Activated CD8-positive, alpha-beta memory T cell treated with anti-CD3 and anti-CD28 coated beads for 24 hours (primary cell): Measurements from ENCODE around the gene HERC3.

Experiments used
- DNase-seq: peaks from one replicate; pipeline ENCODE4 v3.0.0-alpha.2; 2020

HERC3 gene

GRCh38 chr4:88661739-88662138 lies 69.5 kb downstream of the HERC3 start:
- DNase-seq, result no peak

- no peak for DNase-seq
Observed at GRCh38 chr4:88672987-88673386, 80.7 kb downstream of the HERC3 start.

- no peak for DNase-seq
Observed at GRCh38 chr4:88673886-88674285, 81.6 kb downstream of the HERC3 start.

- no peak for DNase-seq
Observed at GRCh38 chr4:88674565-88674964, 82.3 kb downstream of the HERC3 start.

DNA sequence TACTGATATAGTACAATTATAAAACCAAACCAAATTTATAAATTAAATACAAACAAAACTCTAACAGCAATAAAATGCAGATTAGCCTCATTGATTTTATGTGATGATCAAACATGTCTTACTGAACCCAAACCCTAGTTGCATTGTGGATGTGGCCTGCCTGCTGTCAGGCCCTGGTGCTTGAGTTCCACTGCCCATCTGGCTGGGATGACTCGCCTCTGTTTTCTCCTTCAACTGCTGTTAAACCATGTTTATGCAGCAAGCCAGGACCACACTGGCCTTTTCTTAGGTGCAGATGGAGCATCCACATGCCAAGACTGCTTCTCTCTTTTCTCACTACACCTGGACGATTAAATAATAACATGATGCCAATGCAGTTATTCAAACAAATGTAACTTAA lies 82.7 kb downstream of the HERC3 start:
- DNase-seq, result no peak

DNA sequence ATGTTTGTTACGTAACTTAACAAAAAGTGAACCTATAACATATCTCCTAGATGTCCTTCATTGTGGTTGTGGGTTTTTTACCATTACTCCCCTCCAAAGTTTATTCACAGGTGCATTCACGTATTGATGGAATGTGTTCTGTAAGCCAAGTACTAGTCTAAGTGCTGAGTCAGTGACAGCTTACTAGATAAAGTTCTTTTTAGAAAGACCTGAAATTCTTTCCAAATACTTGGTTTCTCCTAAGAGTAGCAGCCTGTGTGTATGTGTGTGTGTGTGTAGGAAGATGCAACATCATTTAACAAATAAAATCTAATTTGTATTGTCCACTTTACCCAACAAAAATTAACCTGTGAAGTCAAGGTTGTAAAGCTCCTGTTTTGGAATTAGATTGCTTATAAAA lies 83.3 kb downstream of the HERC3 start:
- DNase-seq, result no peak

GRCh38 chr4:88681209-88681608 lies 88.9 kb downstream of the HERC3 start:
- DNase-seq, result no peak

DNA sequence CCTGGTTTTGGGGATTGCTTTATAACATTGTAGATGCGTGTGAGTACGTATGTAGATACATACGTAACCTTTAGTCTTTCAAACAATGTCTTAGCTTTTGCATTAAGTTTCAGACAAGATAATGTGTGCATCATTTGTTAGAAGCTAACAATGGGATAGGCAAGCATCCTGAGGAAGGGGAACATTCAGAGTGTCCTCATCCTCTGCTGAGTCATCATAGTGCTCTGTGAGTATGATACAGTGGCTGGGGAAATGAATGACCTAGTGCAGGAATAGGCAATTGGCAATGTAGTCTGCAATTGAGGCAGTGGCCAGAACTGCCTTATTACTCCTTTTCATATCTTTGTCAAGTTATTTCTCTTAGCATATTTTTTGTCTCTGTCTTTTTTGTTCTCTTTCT lies 98.1 kb downstream of the HERC3 start:
- DNase-seq, result no peak

- no peak for DNase-seq
Observed at GRCh38 chr4:88693792-88694191, 101.5 kb downstream of the HERC3 start.

GRCh38 chr4:88696630-88697029 lies 104.3 kb downstream of the HERC3 start:
- DNase-seq, result no peak

GRCh38 chr4:88697141-88697540 lies 104.9 kb downstream of the HERC3 start:
- peak; percentile 64 for DNase-seq

- DNase-seq, result peak; percentile 83
Observed at GRCh38 chr4:88697588-88698329, 105.5 kb downstream of the HERC3 start, which contains the start of gene NAP1L5. Gene NAP1L5, minus strand, starts transcription at chr4:88697829. Its CDS starts 75 bp downstream, at chr4:88697754.

DNA sequence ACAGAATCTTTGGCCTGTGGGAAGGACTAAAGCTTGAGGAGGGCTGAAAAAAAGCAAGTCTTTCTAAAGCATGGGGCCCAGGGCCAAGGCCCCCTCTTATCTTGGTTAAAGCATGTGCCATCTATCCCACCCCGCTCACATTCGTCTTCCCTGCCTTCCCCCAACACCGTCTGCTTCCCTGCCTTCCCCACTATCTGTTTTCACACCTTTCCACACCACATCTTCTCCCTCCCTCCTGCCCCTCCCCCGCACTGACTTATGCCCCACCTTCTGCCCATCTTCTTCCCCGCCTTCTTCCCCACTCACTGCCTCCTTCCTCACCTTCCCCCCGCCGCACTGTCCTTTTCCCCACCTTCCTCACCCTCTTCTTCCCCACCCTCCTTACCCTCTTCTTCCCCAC lies 106.2 kb downstream of the HERC3 start:
- no peak for DNase-seq

DNA sequence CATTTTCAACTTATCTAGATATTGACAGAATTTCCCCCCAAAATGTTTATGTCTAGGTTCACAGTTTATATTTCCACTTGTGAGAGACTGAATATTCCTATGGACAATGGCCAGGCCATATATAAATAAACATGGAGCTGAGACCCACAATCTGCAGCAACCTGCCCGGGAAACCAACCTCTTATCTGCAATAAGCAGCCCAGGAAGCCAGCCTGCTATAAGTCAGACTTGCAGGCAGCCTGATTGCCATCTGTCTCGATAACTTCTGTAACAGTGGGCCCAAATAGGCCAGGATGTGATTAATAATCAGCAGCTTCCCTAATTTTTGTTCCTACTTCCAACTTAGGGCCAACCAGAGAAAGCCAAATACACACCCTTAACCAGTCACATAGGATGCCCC lies 110.5 kb downstream of the HERC3 start:
- DNase-seq, result no peak

GRCh38 chr4:88705223-88705622 lies 112.9 kb downstream of the HERC3 start:
- no peak for DNase-seq

- DNase-seq, result no peak
Observed at GRCh38 chr4:88705805-88706492, 113.7 kb downstream of the HERC3 start.

DNA sequence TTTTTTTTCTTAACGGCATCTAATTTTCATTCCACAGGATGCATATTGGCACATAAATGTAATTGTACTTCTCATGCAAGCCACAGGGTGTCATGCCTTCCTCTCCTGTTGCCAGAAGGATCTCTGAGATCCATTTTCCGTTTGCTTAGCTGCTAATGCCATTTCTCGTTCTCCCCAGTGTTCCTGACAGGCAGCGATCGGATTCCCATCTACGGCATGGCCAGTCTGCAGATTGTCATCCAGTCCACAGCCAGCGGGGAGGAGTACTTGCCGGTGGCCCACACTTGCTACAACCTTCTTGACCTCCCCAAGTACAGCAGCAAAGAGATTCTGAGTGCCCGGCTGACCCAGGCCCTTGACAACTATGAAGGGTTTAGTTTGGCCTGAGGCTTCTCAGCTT lies 114.3 kb downstream of the HERC3 start:
- no peak for DNase-seq

DNA sequence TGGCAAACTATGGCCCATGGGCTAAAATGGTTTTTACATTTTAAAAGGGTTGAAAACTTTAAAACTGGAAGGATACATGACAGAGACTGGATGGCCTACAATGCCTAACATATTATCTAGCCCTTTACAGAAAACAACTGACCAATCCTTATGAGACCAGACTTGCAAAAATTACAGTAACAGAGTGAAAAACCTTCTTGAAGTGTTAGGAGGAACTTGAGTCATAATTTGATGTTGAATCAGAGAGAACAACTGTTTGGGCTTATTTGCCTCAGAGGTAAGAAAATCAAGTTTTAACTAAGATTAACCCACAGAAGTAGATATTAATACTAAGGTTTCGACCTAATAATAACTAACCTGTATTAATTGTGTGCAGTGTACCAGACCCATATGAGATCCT lies 117.7 kb downstream of the HERC3 start:
- no peak for DNase-seq

DNA sequence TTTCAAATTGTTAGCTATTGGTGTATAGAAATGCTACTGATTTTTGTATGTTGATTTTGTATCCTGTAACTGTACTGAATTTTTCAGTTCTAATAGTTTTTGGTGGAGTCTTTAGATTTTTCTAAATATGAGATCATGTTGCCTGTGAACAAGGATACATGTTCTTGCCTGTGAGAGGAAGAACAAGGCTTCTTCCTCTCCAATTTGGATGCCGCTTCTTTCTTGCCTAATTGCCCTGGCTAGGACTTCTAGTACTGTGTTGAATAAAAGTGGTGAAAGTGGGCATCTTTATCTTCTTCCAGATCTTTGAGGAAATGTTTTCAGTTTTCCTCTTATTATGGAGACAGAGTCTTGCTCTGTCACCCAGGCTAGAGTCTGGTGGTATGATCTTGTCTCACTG lies 121.5 kb downstream of the HERC3 start:
- DNase-seq, result no peak

DNA sequence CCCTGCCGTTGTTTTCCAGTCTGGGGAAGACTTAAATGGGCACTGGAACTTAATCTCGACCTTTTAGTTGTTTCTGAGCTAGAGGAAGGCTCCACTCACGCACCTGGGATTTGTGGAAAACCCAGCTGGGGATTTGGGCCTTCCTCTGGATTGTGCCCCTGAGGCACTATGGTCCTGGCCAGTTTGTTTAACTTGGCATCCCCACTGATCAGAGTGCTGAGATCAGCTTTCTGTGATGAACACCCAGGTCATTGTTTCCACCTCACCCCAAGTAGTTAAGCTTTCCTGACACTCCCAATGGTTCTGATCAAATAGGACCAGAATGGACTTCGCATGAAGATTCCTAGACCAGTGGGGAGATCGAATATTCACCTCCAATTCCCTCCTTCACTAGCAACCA lies 125.8 kb downstream of the HERC3 start:
- no peak for DNase-seq

DNA sequence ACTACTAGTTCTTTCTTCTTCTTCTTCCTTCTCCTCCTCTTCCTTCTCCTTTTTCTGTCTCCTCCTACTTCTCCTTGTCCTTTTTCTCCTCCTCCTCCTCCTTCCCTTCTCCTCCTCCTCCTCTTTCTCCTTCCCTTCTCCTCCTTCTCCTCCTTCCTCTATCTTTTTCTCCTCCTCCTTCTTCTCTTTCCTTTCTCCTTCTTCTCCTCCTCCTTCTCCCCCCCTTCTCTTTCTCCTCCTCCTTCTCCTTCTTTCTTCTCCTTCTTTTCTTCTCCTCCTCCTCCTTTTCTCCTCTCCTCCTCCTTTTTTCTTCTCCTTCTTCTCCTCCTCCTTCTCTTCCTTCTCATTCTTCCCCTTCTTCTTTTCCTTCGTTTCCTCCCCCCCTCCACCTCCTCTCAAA lies 127.1 kb downstream of the HERC3 start:
- no peak for DNase-seq

GRCh38 chr4:88720451-88721428 lies 128.5 kb downstream of the HERC3 start:
- DNase-seq, result no peak

GRCh38 chr4:88722276-88722780 lies 130.0 kb downstream of the HERC3 start:
- DNase-seq, result no peak
